Aorta (tissue), 5 donors: ENCODE data around the gene MSMB. TPM values are rescaled to one million over a fixed set of nuclear protein-coding genes. Genes with fewer than 3 reads are reported as not detected.

Experiments used
- ATAC-seq: fragments of 200-7000 bp; cut with Tn5 transposase; one replicate; pipeline ENCODE4 v1.9.1; 2022; ENCODE audit warnings: moderate library complexity; ENCODE audit not compliant: low FRiP score
- DNase-seq, 2 donors: peaks; one replicate each; pipeline ENCODE4 v3.0.0-alpha.2; 2020
- H3K27ac ChIP-seq, 2 donors: one replicate each; pipeline ENCODE4 v1.5.1; 2013; ENCODE audit warnings: low read length in 2 of 2, mild to moderate bottlenecking in 2 of 2, moderate library complexity in 2 of 2, control low read depth in 1 of 2, inconsistent platforms in 1 of 2, low read depth in 1 of 2
- H3K27me3 ChIP-seq, 2 donors: one replicate each; pipeline ENCODE4 v1.6.1; 2013; ENCODE audit warnings: control low read depth in 1 of 2, low read length in 1 of 2, mild to moderate bottlenecking in 1 of 2, moderate library complexity in 1 of 2; ENCODE audit not compliant: insufficient read depth in 2 of 2, control insufficient read depth in 1 of 2
- H3K36me3 ChIP-seq, 2 donors: one replicate each; pipeline ENCODE4 v1.6.1; 2013; ENCODE audit warnings: control low read depth in 1 of 2, low read length in 1 of 2, mild to moderate bottlenecking in 1 of 2; ENCODE audit not compliant: insufficient read depth in 2 of 2, control insufficient read depth in 1 of 2
- H3K4me1 ChIP-seq, 2 donors: one replicate each; pipeline ENCODE4 v1.6.1; 2013; ENCODE audit warnings: low read length in 2 of 2, control low read depth in 1 of 2, mild to moderate bottlenecking in 1 of 2, moderate library complexity in 1 of 2; ENCODE audit not compliant: insufficient read depth in 2 of 2, control insufficient read depth in 1 of 2
- H3K4me3 ChIP-seq, 2 donors: one replicate each; pipeline ENCODE4 v1.5.1; 2013; ENCODE audit warnings: low read length in 2 of 2, control low read depth in 1 of 2, mild to moderate bottlenecking in 1 of 2
- H3K9me3 ChIP-seq: one replicate; pipeline ENCODE4 v1.6.1; 2013; ENCODE audit warnings: mild to moderate bottlenecking, low read length; ENCODE audit not compliant: control insufficient read depth
- WGBS, 2 donors: extraction: QIAGEN DNeasy Blood & Tissue Kit; methylation state at CpG; one replicate each; pipeline ENCODE4 v1.1.7; 2013; 5-methylcytosine and 5-hydroxymethylcytosine counted together
- intact Hi-C, 2 donors: fragments of 100-400 bp; cut with DNase I; formaldehyde crosslinking; loops; one replicate each; pipeline versions ENCODE4 v1.14.2 to v1.15.0; 2022
- polyA plus RNA-seq, 2 donors: library from polyadenylated mRNA; stranded (reverse); fragments of 200-250 nt; gene quantifications; one replicate each; pipeline ENCODE4 v1.2.3, GENCODE V29; 2013
- total RNA-seq, 2 donors: library from RNA; stranded (reverse); fragmentation: NEBNext Ultra II Directional; extraction: Animal tissue kit (Norgen Biotek cat#: 25700); gene quantifications; one replicate each; pipeline ENCODE4 v1.2.1, GENCODE V29; 2021
- donor health status: healthy with polysubstance abuse.
- donor health status: Bipolar disorder and iron deficiency.
- donor health status: DM: no; HTN: no; CAD: no.
- donor health status: DM: no; HTN: no; CAD: no.
- donor health status: DM: yes; HTN: yes; CAD: no.

Gene MSMB
- total and polyA plus RNA-seq, 4 donors = not detected

DNA sequence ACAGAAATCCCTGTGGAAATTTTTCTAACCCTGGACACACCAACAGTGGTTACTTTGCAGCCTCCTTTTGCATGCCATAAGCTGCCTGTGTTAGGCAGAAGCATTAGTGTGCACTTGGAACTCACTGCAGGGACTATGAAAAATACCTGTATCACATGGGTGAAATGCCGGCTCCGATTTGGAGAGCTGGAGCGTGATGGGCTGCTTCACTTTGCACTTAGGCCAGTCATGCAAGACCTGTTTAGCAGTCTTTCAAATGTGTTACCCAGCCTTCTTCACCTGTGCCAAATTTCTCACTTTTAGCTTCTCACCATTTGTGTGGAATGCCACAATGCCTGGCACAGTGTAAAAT, 26.9 kb downstream of the MSMB start:
- intact Hi-C loops = no loop called here
- ATAC-seq (no peak), DNase-seq (no peak)
- peaks cover 0 to 6% of the 10 kb centered on the region in 2 donors for H3K36me3 ChIP-seq
- no peaks in the 10 kb centered on the region for H3K9me3 ChIP-seq
- H3K4me1 ChIP-seq = peaks cover 0 to 5% of the 10 kb centered on the region in 2 donors
- 81 to 85% methylated on average over 3 of the region's 3 CpGs for WGBS, 2 donors
- no peak overlapping the region for H3K4me3 ChIP-seq
- H3K27ac ChIP-seq = no peak overlapping the region
- no peaks in the 10 kb centered on the region for H3K27me3 ChIP-seq

- H3K4me1 ChIP-seq = peaks cover 0 to 5% of the 10 kb centered on the region in 2 donors
Measured at GRCh38 chr10:46018453-46019176, 27.5 kb downstream of the MSMB start.

GRCh38 chr10:46017733-46018132, 28.3 kb downstream of the MSMB start:
- intact Hi-C loops = no loop called here
- Histone ChIP-seq H3K36me3 (peaks cover 4 to 6% of the 10 kb centered on the region in 2 donors), H3K4me3 (no peak overlapping the region), H3K4me1 (peaks cover 0 to 5% of the 10 kb centered on the region in 2 donors), H3K27ac (no peak overlapping the region), H3K27me3 (no peaks in the 10 kb centered on the region), H3K9me3 (no peaks in the 10 kb centered on the region)
- ATAC-seq = no peak
- 88 to 95% methylated on average over 2 of the region's 2 CpGs for WGBS, 2 donors
- no peak for DNase-seq

More at GRCh38 chr10:46018453-46019176, 27.5 kb downstream of the MSMB start:
- Histone ChIP-seq H3K27ac (no peak overlapping the region), H3K4me3 (no peak overlapping the region), H3K36me3 (peaks cover 0 to 6% of the 10 kb centered on the region in 2 donors), H3K9me3 (no peaks in the 10 kb centered on the region), H3K27me3 (no peaks in the 10 kb centered on the region)
- intact Hi-C loops = no loop called here
- no peak for ATAC-seq
- no peak for DNase-seq
- WGBS, 2 donors = 49 to 51% methylated on average over 2 of the region's 2 CpGs

DNA sequence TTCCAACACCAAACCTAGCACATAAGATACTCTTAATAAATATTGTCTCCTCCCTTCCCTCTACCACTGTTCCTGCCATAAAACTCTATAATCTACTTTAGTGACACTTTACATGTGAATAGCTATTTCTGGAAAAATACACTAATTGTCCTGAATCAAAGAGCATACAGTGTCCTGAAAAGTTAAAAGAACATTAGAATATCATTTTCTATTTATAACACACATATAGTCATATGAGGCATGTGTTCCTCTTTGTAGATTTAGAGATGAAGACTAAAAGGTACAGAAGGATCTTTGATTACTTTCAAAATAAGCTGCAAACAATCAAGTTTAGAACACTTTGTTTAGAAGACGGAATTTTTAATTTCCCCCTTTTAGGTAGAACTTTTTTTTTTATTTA, 29.3 kb downstream of the MSMB start:
- Histone ChIP-seq H3K4me1 (peaks cover 0 to 5% of the 10 kb centered on the region in 2 donors), H3K9me3 (no peaks in the 10 kb centered on the region)
- no peak for ATAC-seq

DNA sequence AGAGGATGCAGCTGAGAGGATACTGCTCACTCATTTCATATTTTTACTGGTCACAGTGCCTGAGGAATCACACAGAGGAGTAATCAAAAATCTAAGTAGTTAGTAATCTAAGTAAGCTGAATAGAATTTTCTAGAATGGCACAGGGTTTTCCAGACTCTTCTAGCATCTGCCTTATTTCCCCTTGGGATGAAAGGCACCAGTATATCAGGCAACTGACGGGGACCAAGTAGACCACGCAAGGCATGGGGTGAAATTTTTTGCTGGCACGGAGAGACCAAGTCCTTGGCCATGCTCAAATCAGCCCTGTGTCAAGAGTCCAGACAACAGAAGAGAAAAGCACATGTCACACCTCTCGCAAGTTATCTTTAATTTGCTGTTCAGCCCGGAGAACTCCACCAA, 29.9 kb downstream of the MSMB start:
- 92 to 94% methylated on average over 5 of the region's 5 CpGs for WGBS, 2 donors
- H3K36me3 ChIP-seq = peaks cover 4 to 6% of the 10 kb centered on the region in 2 donors
- no peak overlapping the region for H3K4me3 ChIP-seq
- no peaks in the 10 kb centered on the region for H3K9me3 ChIP-seq
- ATAC-seq = no peak
- H3K4me1 ChIP-seq = peaks cover 0 to 5% of the 10 kb centered on the region in 2 donors
- intact Hi-C loops = no loop called here
- H3K27ac ChIP-seq = no peak overlapping the region
- H3K27me3 ChIP-seq = no peaks in the 10 kb centered on the region
- no peak for DNase-seq

More for the DNA sequence above, 29.3 kb downstream of the MSMB start:
- Histone ChIP-seq H3K36me3 (peaks cover 4 to 6% of the 10 kb centered on the region in 2 donors), H3K4me3 (no peak overlapping the region), H3K27me3 (no peaks in the 10 kb centered on the region), H3K27ac (no peak overlapping the region)
- intact Hi-C loops = no loop called here
- DNase-seq = no peak
- WGBS, 2 donors = 89 to 97% methylated on average over 1 of the region's 1 CpG

DNA sequence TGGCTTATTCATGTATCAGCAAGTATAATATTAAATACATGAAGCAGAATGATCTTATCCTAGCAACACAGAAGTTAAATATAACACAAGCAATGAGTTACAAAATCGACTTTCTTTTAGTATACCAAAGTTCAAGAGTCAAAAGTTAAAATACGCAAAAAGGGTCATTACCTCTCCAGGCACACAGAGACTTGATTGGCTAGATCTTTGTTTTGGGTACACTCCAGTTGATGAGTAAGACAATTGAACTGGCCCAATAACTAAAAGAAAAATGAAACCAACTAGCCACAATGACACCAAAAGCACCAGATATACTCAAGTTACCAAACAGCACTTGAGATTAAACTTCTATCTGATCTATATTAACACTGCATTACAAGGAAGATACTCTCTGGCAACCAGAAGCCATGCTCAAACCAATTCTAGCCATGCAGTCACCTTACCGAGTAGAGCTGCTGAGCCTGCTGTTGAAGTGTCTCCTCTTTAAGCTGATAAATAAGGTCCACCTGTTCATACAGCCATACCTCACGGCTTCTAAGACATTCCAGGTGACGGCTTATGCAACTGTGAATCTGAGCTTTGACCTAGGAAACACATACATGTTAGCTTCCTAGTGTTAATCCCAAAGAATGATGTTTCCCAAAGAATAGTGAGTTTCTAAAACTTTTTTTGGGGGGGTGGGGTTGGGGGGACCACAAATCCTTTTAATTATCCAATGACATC, 31.2 kb downstream of the MSMB start:
- H3K36me3 ChIP-seq = peaks cover 8 to 9% of the 10 kb centered on the region in 2 donors
- ATAC-seq = no peak
- intact Hi-C loops = no loop called here
- no peak overlapping the region for H3K4me3 ChIP-seq
- H3K9me3 ChIP-seq = no peaks in the 10 kb centered on the region
- no peak overlapping the region for H3K27ac ChIP-seq
- DNase-seq = no peak
- peaks cover 0 to under 1% of the 10 kb centered on the region in 2 donors for H3K4me1 ChIP-seq
- 89 to 92% methylated on average over 5 of the region's 5 CpGs for WGBS, 2 donors
- no peaks in the 10 kb centered on the region for H3K27me3 ChIP-seq

GRCh38 chr10:46014206-46014605, 31.9 kb downstream of the MSMB start:
- no peak for ATAC-seq
- no peaks in the 10 kb centered on the region for H3K9me3 ChIP-seq
- H3K27ac ChIP-seq = no peak overlapping the region
- DNase-seq = no peak
- no peaks in the 10 kb centered on the region for H3K4me1 ChIP-seq
- 96 to 100% methylated on average over 5 of the region's 5 CpGs for WGBS, 2 donors
- H3K4me3 ChIP-seq = no peak overlapping the region
- H3K36me3 ChIP-seq = peaks cover 8 to 9% of the 10 kb centered on the region in 2 donors
- H3K27me3 ChIP-seq = no peaks in the 10 kb centered on the region
- intact Hi-C loops = no loop called here

GRCh38 chr10:46012746-46013145, 33.3 kb downstream of the MSMB start:
- H3K27ac ChIP-seq = no peak overlapping the region
- H3K9me3 ChIP-seq = no peaks in the 10 kb centered on the region
- DNase-seq = no peak
- 83 to 89% methylated on average over 3 of the region's 3 CpGs for WGBS, 2 donors
- intact Hi-C loops = no loop called here
- peaks cover 8 to 9% of the 10 kb centered on the region in 2 donors for H3K36me3 ChIP-seq
- no peaks in the 10 kb centered on the region for H3K4me1 ChIP-seq
- no peak overlapping the region for H3K4me3 ChIP-seq
- H3K27me3 ChIP-seq = no peaks in the 10 kb centered on the region
- ATAC-seq = no peak

- DNase-seq = no peak
- 61 to 68% methylated on average over 3 of the region's 3 CpGs for whole genome bisulfite sequencing, 2 donors
- Histone ChIP-seq H3K36me3 (peaks cover 4 to 5% of the 10 kb centered on the region in 2 donors), H3K27me3 (no peaks in the 10 kb centered on the region), H3K9me3 (no peaks in the 10 kb centered on the region), H3K27ac (no peak overlapping the region), H3K4me3 (no peak overlapping the region), H3K4me1 (no peaks in the 10 kb centered on the region)
- intact Hi-C loops = no loop called here
- ATAC-seq = no peak
Measured at GRCh38 chr10:46006219-46006618, 39.9 kb downstream of the MSMB start.
